Measurements from ENCODE around the gene GABRB1.

The GABRB1 gene

GRCh38 chr4:47391256-47391655 lies 359.9 kb downstream of the GABRB1 start:
- DNase-seq, result no peak

- no peak for DNase-seq
These were observed 375.0 kb downstream of the GABRB1 start for GRCh38 chr4:47406408-47406807.

- no peak for DNase-seq
These were observed 378.9 kb downstream of the GABRB1 start for GRCh38 chr4:47410271-47410670.

- no peak for DNase-seq
These were observed 382.2 kb downstream of the GABRB1 start for GRCh38 chr4:47413521-47413920.

GRCh38 chr4:47415719-47416118 lies 384.4 kb downstream of the GABRB1 start:
- no peak for DNase-seq

GRCh38 chr4:47418147-47418546 lies 386.8 kb downstream of the GABRB1 start:
- DNase-seq, result no peak

- no peak for DNase-seq
These were observed 387.9 kb downstream of the GABRB1 start for GRCh38 chr4:47419296-47419695.

GRCh38 chr4:47425628-47426027 lies 394.3 kb downstream of the GABRB1 start:
- no peak for DNase-seq

GRCh38 chr4:47427935-47428334 lies 396.6 kb downstream of the GABRB1 start:
- DNase-seq, result no peak

- no peak for DNase-seq
These were observed 401.4 kb downstream of the GABRB1 start for GRCh38 chr4:47432749-47433148.

- no peak for DNase-seq
These were observed 403.6 kb downstream of the GABRB1 start for GRCh38 chr4:47434931-47435330.

GRCh38 chr4:47442980-47443379 lies 411.6 kb downstream of the GABRB1 start:
- DNase-seq, result no peak

- DNase-seq, result no peak
These were observed 412.7 kb downstream of the GABRB1 start for GRCh38 chr4:47444031-47444430.

GRCh38 chr4:47451657-47452056 lies 420.3 kb downstream of the GABRB1 start:
- DNase-seq, result no peak

- DNase-seq, result no peak
These were observed 431.4 kb downstream of the GABRB1 start for GRCh38 chr4:47462799-47463234.

- DNase-seq, result peak; percentile 98
These were observed 432.0 kb downstream of the GABRB1 start, which contains the start of gene COMMD8 for GRCh38 chr4:47463235-47463956. Gene COMMD8, minus strand, starts transcription at chr4:47463702. Its CDS starts 51 bp downstream, at chr4:47463651.

GRCh38 chr4:47465004-47465403 lies 433.6 kb downstream of the GABRB1 start:
- peak in 1 of 2 donors; percentile 36 for DNase-seq

- no peak for DNase-seq
These were observed 434.9 kb downstream of the GABRB1 start for GRCh38 chr4:47466056-47466785.

- DNase-seq, result no peak
These were observed 437.5 kb downstream of the GABRB1 start for GRCh38 chr4:47468706-47469365.

- no peak for DNase-seq
These were observed 438.6 kb downstream of the GABRB1 start for GRCh38 chr4:47469951-47470350.

GRCh38 chr4:47471064-47471463 lies 439.7 kb downstream of the GABRB1 start:
- DNase-seq, result no peak

- no peak for DNase-seq
These were observed 440.2 kb downstream of the GABRB1 start for GRCh38 chr4:47471591-47471990.

GRCh38 chr4:47473141-47473750 lies 441.9 kb downstream of the GABRB1 start:
- DNase-seq, result no peak

All from CD4-positive, alpha-beta T cell treated with Interleukin-1 beta for 1 hour (primary cell).